ENCODE measurements around the gene CRKL.

GRCh38 chr22:20965888-20966855, 49.0 kb downstream of the CRKL start:
- TF ChIP-seq REST (IDR thresholded peaks at IDR 0.05; ENCODE audit: insufficient replicate concordance, low read depth) (no peak), CTCF (IDR thresholded peaks at IDR 0.05; ENCODE audit: insufficient read depth, low read length) (no peak)
